ENCODE results near the gene BRD9. TPM values are rescaled to one million over a fixed set of nuclear protein-coding genes. Genes with fewer than 3 reads are reported as not detected.
"Not testable (repeated sequence)": the region's sequence is repeated elsewhere in the genome, so short reads cannot be mapped to it uniquely, and the experiment has no call there.

The BRD9 gene
- total RNA-seq, 1 donor from 2014 or later: 23.6 TPM

- H3K4me1 ChIP-seq; H3K27ac ChIP-seq (replicated peaks); H3K27me3 ChIP-seq (ENCODE audit: low read depth); DNase-seq; intact Hi-C loops (cut with micrococcal nuclease); H3K4me3 ChIP-seq; H3K9me3 ChIP-seq (replicated peaks): not testable (repeated sequence)
- H3K36me3 ChIP-seq: peaks cover 12% of the 10 kb centered on the region
These were observed 51.6 kb downstream of the BRD9 start for GRCh38 chr5:840974-841435.

GRCh38 chr5:840118-840973 lies 52.3 kb downstream of the BRD9 start:
- H3K9me3 ChIP-seq (replicated peaks); H3K27ac ChIP-seq (replicated peaks); intact Hi-C loops (cut with micrococcal nuclease); H3K27me3 ChIP-seq (ENCODE audit: low read depth); H3K4me3 ChIP-seq; DNase-seq; H3K4me1 ChIP-seq: not testable (repeated sequence)
- peaks cover 12% of the 10 kb centered on the region for H3K36me3 ChIP-seq

- Histone ChIP-seq H3K36me3 (peaks cover 12% of the 10 kb centered on the region), H3K27ac (replicated peaks) (peak overlapping the region; percentile 30)
- peak; percentile 31 for TF ChIP-seq CTCF (IDR thresholded peaks at IDR 0.05; ENCODE audit: borderline replicate concordance)
- intact Hi-C loops (cut with micrococcal nuclease); H3K27me3 ChIP-seq (ENCODE audit: low read depth); H3K4me3 ChIP-seq; H3K4me1 ChIP-seq; H3K9me3 ChIP-seq (replicated peaks): not testable (repeated sequence)
- peak; percentile 40 for DNase-seq
These were observed 54.2 kb downstream of the BRD9 start for GRCh38 chr5:838431-838851.

GRCh38 chr5:837621-838121 lies 54.9 kb downstream of the BRD9 start:
- DNase-seq; H3K27me3 ChIP-seq (ENCODE audit: low read depth); H3K4me3 ChIP-seq; intact Hi-C loops (cut with micrococcal nuclease); H3K9me3 ChIP-seq (replicated peaks); H3K27ac ChIP-seq (replicated peaks); H3K4me1 ChIP-seq: not testable (repeated sequence)
- peaks cover 12% of the 10 kb centered on the region for H3K36me3 ChIP-seq

GRCh38 chr5:835933-836612 lies 56.5 kb downstream of the BRD9 start:
- DNase-seq; H3K4me3 ChIP-seq; H3K4me1 ChIP-seq; H3K9me3 ChIP-seq (replicated peaks); H3K27me3 ChIP-seq (ENCODE audit: low read depth); H3K36me3 ChIP-seq; intact Hi-C loops (cut with micrococcal nuclease): not testable (repeated sequence)
- H3K27ac ChIP-seq (replicated peaks): peak overlapping the region; percentile 59

- H3K4me3 ChIP-seq; DNase-seq; intact Hi-C loops (cut with micrococcal nuclease): not testable (repeated sequence)
These were observed 58.6 kb downstream of the BRD9 start for GRCh38 chr5:834013-834412.

GRCh38 chr5:828194-828593 lies 64.4 kb downstream of the BRD9 start:
- intact Hi-C loops (cut with micrococcal nuclease): not testable (repeated sequence)

More at GRCh38 chr5:834013-834412, 58.6 kb downstream of the BRD9 start:
- H3K4me1 ChIP-seq; H3K27me3 ChIP-seq (ENCODE audit: low read depth); H3K36me3 ChIP-seq; H3K9me3 ChIP-seq (replicated peaks); H3K27ac ChIP-seq (replicated peaks): not testable (repeated sequence)

GRCh38 chr5:825544-825943 lies 67.1 kb downstream of the BRD9 start:
- DNase-seq; intact Hi-C loops (cut with micrococcal nuclease); H3K36me3 ChIP-seq; H3K9me3 ChIP-seq (replicated peaks); H3K27me3 ChIP-seq (ENCODE audit: low read depth); H3K4me3 ChIP-seq; H3K4me1 ChIP-seq; H3K27ac ChIP-seq (replicated peaks): not testable (repeated sequence)

More at GRCh38 chr5:828194-828593, 64.4 kb downstream of the BRD9 start:
- H3K4me1 ChIP-seq; DNase-seq; H3K4me3 ChIP-seq; H3K27me3 ChIP-seq (ENCODE audit: low read depth); H3K9me3 ChIP-seq (replicated peaks); H3K36me3 ChIP-seq; H3K27ac ChIP-seq (replicated peaks): not testable (repeated sequence)

GRCh38 chr5:821504-821903 lies 71.1 kb downstream of the BRD9 start:
- no peak for DNase-seq
- Histone ChIP-seq H3K4me3 (no peak overlapping the region), H3K36me3 (peaks cover 14% of the 10 kb centered on the region), H3K4me1 (no peaks in the 10 kb centered on the region), H3K27ac (replicated peaks) (no peak overlapping the region), H3K9me3 (replicated peaks) (no peaks in the 10 kb centered on the region), H3K27me3 (ENCODE audit: low read depth) (no peaks in the 10 kb centered on the region)
- intact Hi-C loops (cut with micrococcal nuclease): no loop called here
- peak; percentile 10 for TF ChIP-seq CTCF (IDR thresholded peaks at IDR 0.05; ENCODE audit: borderline replicate concordance)

Data from left ventricle myocardium inferior (tissue), 1 donor.